HCEC 1CT (cell line): ENCODE results near the gene PRDM16.

Source experiments
- DNase-seq: peaks from one replicate; pipeline ENCODE4 v3.0.0-alpha.2; 2017

PRDM16 gene

GRCh38 chr1:3215198-3216014 lies 146.4 kb downstream of the PRDM16 start:
- DNase-seq = no peak

GRCh38 chr1:3216015-3216391 lies 147.0 kb downstream of the PRDM16 start:
- DNase-seq = no peak

GRCh38 chr1:3217181-3217641 lies 148.2 kb downstream of the PRDM16 start:
- no peak for DNase-seq

- no peak for DNase-seq
These were observed 149.1 kb downstream of the PRDM16 start for GRCh38 chr1:3217979-3218679.

GRCh38 chr1:3219005-3219790 lies 150.2 kb downstream of the PRDM16 start:
- no peak for DNase-seq

GRCh38 chr1:3219791-3220467 lies 150.9 kb downstream of the PRDM16 start:
- no peak for DNase-seq

- no peak for DNase-seq
These were observed 152.4 kb downstream of the PRDM16 start for GRCh38 chr1:3221112-3222041.

- no peak for DNase-seq
These were observed 153.2 kb downstream of the PRDM16 start for GRCh38 chr1:3222042-3222692.

- no peak for DNase-seq
These were observed 156.7 kb downstream of the PRDM16 start for GRCh38 chr1:3225661-3226060.

- no peak for DNase-seq
These were observed 157.2 kb downstream of the PRDM16 start for GRCh38 chr1:3226191-3226590.

GRCh38 chr1:3226701-3227350 lies 157.8 kb downstream of the PRDM16 start:
- DNase-seq = no peak

GRCh38 chr1:3227351-3227704 lies 158.3 kb downstream of the PRDM16 start:
- no peak for DNase-seq

- DNase-seq = no peak
These were observed 158.9 kb downstream of the PRDM16 start for GRCh38 chr1:3227893-3228292.

- DNase-seq = no peak
These were observed 160.2 kb downstream of the PRDM16 start for GRCh38 chr1:3229081-3229725.

GRCh38 chr1:3230553-3230952 lies 161.6 kb downstream of the PRDM16 start:
- no peak for DNase-seq

- DNase-seq = no peak
These were observed 162.2 kb downstream of the PRDM16 start for GRCh38 chr1:3231245-3231644.

GRCh38 chr1:3231826-3232225 lies 162.8 kb downstream of the PRDM16 start:
- no peak for DNase-seq

- DNase-seq = no peak
These were observed 164.0 kb downstream of the PRDM16 start for GRCh38 chr1:3233031-3233430.

- DNase-seq = no peak
These were observed 164.5 kb downstream of the PRDM16 start for GRCh38 chr1:3233551-3233950.

GRCh38 chr1:3234281-3234680 lies 165.3 kb downstream of the PRDM16 start:
- no peak for DNase-seq
